GM12878 (cell line): Measurements from ENCODE around the gene ISG15. TPM values are rescaled to one million over a fixed set of nuclear protein-coding genes. Genes with fewer than 3 reads are reported as not detected.
A peak's percentile ranks its signal among the peaks of the same experiment; 100 is the strongest.

Experiments used
- BCL11A ChIP-seq: IDR thresholded peaks from 2 replicates; pipeline ENCODE4 v1.6.1; 2011; ENCODE audit warnings: low read depth, low read length
- CBX3 ChIP-seq: fragments of 200-600 bp; sonication (generic); IDR thresholded peaks from 2 replicates; pipeline ENCODE4 v1.6.1; 2016; ENCODE audit warnings: low read depth, borderline replicate concordance
- ELK1 ChIP-seq: IDR thresholded peaks from 2 replicates; pipeline ENCODE4 v1.6.1; 2012; ENCODE audit warnings: low read depth, low read length, improper control_type of control experiment
- JUND ChIP-seq: IDR thresholded peaks from 2 replicates; pipeline ENCODE4 v1.6.1; 2012; ENCODE audit warnings: low read depth, mild to moderate bottlenecking, low read length, improper control_type of control experiment, moderate library complexity
- MLLT1 ChIP-seq: fragments of 450-650 bp; IDR thresholded peaks from 2 replicates; pipeline ENCODE4 v1.6.1; 2016; ENCODE audit warnings: mild to moderate bottlenecking
- SKIL ChIP-seq: fragments of 450-650 bp; IDR thresholded peaks from 2 replicates; pipeline ENCODE4 v1.6.1; 2017; ENCODE audit warnings: mild to moderate bottlenecking, low read depth, inconsistent platforms; ENCODE audit not compliant: poor library complexity, severe bottlenecking
- SREBF1 ChIP-seq: IDR thresholded peaks from 2 replicates; pipeline ENCODE4 v1.6.1; 2012; ENCODE audit warnings: mild to moderate bottlenecking, low read length
- TCF7 ChIP-seq: IDR thresholded peaks from 2 replicates; pipeline ENCODE4 v1.6.1; 2014; ENCODE audit warnings: antibody characterized with exemption, borderline replicate concordance
- ZNF622 ChIP-seq: fragments of 450-650 bp; IDR thresholded peaks from 2 replicates; pipeline ENCODE4 v1.6.1; 2017; ENCODE audit warnings: mild to moderate bottlenecking, inconsistent platforms
- polyA plus RNA-seq, 11 experiments: library from polyadenylated mRNA; depleted of rRNA in 4 of 11; unstranded in 6 of 11; stranded (reverse) in 5 of 11; fragments of >200 nt; fragmentation: Nextera tagmentation in 4 of 11; fragmentation: Illumina TruSeq in 1 of 11; extraction: Ambion mirVana in 4 of 11; extraction: Trizol in 1 of 11; gene quantifications; 1 replicate in 1 of 11; 2 replicates in 10 of 11; pipeline versions ENCODE4 v1.2.1 to v1.2.3, GENCODE V29; 2011 to 2016; ENCODE audit warnings: inconsistent platforms in 2 of 11, missing spikeins in 2 of 11, low read depth in 1 of 11
- total RNA-seq, 4 experiments: library from RNA; depleted of rRNA in 3 of 4; stranded (reverse); fragments of >200 nt in 3 of 4; fragmentation: Illumina TruSeq in 1 of 4; extraction: Trizol in 1 of 4; gene quantifications; 2 replicates each; pipeline versions ENCODE4 v1.2.1 to v1.2.3, GENCODE V29; 2013 to 2021
- TF ChIP-seq, protein P1 (sequence below): IDR thresholded peaks from 2 replicates; pipeline ENCODE4 v1.6.1; 2011; ENCODE audit warnings: borderline replicate concordance, low read depth, mild to moderate bottlenecking, moderate library complexity, mixed read lengths, low read length; ENCODE audit not compliant: insufficient read depth; ENCODE audit errors: extremely low read length
- TF ChIP-seq, protein P2 (sequence below): fragments of 450-650 bp; IDR thresholded peaks from 2 replicates; pipeline ENCODE4 v1.6.1; 2014; ENCODE audit warnings: mild to moderate bottlenecking
- TF ChIP-seq, protein P3 (sequence below): fragments of 450-650 bp; IDR thresholded peaks from 2 replicates; pipeline ENCODE4 v1.6.1; 2018; ENCODE audit warnings: borderline replicate concordance, mild to moderate bottlenecking; ENCODE audit not compliant: partially characterized antibody
- TF ChIP-seq, protein P4 (sequence below): fragments of 150-350 bp; IDR thresholded peaks from 2 replicates; pipeline ENCODE4 v1.6.1; 2016; ENCODE audit warnings: low read depth, low read length
- TF ChIP-seq, protein P5 (sequence below): IDR thresholded peaks from 2 replicates; pipeline ENCODE4 v1.6.1; 2011; ENCODE audit warnings: low read depth, low read length, improper control_type of control experiment, borderline replicate concordance

Gene ISG15
- total and polyA plus RNA-seq, 10 of the 15 experiments (the other 5 are each of a cell fraction or from before 2014, with no cell fraction given) = 7.8 to 384 (median 274) TPM

GRCh38 chr1:1038694-1039093, 25.4 kb downstream of the ISG15 start (continued):
- TF ChIP-seq, protein P1, sequence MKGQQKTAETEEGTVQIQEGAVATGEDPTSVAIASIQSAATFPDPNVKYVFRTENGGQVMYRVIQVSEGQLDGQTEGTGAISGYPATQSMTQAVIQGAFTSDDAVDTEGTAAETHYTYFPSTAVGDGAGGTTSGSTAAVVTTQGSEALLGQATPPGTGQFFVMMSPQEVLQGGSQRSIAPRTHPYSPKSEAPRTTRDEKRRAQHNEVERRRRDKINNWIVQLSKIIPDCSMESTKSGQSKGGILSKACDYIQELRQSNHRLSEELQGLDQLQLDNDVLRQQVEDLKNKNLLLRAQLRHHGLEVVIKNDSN = no peak
- TF ChIP-seq, protein P2, sequence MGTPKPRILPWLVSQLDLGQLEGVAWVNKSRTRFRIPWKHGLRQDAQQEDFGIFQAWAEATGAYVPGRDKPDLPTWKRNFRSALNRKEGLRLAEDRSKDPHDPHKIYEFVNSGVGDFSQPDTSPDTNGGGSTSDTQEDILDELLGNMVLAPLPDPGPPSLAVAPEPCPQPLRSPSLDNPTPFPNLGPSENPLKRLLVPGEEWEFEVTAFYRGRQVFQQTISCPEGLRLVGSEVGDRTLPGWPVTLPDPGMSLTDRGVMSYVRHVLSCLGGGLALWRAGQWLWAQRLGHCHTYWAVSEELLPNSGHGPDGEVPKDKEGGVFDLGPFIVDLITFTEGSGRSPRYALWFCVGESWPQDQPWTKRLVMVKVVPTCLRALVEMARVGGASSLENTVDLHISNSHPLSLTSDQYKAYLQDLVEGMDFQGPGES = no peak
- no peak for TF ChIP-seq CBX3
- no peak for TF ChIP-seq ZNF622
- TF ChIP-seq, protein P3, sequence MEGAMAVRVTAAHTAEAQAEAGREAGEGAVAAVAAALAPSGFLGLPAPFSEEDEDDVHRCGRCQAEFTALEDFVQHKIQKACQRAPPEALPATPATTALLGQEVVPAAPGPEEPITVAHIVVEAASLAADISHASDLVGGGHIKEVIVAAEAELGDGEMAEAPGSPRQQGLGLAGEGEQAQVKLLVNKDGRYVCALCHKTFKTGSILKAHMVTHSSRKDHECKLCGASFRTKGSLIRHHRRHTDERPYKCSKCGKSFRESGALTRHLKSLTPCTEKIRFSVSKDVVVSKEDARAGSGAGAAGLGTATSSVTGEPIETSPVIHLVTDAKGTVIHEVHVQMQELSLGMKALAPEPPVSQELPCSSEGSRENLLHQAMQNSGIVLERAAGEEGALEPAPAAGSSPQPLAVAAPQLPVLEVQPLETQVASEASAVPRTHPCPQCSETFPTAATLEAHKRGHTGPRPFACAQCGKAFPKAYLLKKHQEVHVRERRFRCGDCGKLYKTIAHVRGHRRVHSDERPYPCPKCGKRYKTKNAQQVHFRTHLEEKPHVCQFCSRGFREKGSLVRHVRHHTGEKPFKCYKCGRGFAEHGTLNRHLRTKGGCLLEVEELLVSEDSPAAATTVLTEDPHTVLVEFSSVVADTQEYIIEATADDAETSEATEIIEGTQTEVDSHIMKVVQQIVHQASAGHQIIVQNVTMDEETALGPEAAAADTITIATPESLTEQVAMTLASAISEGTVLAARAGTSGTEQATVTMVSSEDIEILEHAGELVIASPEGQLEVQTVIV = no peak
- TF ChIP-seq, protein P4, sequence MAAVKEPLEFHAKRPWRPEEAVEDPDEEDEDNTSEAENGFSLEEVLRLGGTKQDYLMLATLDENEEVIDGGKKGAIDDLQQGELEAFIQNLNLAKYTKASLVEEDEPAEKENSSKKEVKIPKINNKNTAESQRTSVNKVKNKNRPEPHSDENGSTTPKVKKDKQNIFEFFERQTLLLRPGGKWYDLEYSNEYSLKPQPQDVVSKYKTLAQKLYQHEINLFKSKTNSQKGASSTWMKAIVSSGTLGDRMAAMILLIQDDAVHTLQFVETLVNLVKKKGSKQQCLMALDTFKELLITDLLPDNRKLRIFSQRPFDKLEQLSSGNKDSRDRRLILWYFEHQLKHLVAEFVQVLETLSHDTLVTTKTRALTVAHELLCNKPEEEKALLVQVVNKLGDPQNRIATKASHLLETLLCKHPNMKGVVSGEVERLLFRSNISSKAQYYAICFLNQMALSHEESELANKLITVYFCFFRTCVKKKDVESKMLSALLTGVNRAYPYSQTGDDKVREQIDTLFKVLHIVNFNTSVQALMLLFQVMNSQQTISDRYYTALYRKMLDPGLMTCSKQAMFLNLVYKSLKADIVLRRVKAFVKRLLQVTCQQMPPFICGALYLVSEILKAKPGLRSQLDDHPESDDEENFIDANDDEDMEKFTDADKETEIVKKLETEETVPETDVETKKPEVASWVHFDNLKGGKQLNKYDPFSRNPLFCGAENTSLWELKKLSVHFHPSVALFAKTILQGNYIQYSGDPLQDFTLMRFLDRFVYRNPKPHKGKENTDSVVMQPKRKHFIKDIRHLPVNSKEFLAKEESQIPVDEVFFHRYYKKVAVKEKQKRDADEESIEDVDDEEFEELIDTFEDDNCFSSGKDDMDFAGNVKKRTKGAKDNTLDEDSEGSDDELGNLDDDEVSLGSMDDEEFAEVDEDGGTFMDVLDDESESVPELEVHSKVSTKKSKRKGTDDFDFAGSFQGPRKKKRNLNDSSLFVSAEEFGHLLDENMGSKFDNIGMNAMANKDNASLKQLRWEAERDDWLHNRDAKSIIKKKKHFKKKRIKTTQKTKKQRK = no peak
- peak; percentile 65; the same call in 1 of the 2 replicates for TF ChIP-seq MLLT1
- TF ChIP-seq BCL11A = peak; percentile 34; the same call in 1 of the 2 replicates
- TF ChIP-seq SREBF1 = no peak
- no peak for TF ChIP-seq TCF7
- no peak for TF ChIP-seq SKIL
- TF ChIP-seq, protein P5, sequence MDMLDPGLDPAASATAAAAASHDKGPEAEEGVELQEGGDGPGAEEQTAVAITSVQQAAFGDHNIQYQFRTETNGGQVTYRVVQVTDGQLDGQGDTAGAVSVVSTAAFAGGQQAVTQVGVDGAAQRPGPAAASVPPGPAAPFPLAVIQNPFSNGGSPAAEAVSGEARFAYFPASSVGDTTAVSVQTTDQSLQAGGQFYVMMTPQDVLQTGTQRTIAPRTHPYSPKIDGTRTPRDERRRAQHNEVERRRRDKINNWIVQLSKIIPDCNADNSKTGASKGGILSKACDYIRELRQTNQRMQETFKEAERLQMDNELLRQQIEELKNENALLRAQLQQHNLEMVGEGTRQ = no peak
- TF ChIP-seq JUND = no peak
- no peak for TF ChIP-seq ELK1
